ENCODE measurements around the gene TECPR2. TPM values are rescaled to one million over a fixed set of nuclear protein-coding genes. Genes with fewer than 3 reads are reported as not detected.

TECPR2 gene
- total and polyA plus RNA-seq, 2 of the 13 experiments (the other 11 are each of a cell fraction or from before 2014, with no cell fraction given): 3.5 to 5.7 TPM

DNA sequence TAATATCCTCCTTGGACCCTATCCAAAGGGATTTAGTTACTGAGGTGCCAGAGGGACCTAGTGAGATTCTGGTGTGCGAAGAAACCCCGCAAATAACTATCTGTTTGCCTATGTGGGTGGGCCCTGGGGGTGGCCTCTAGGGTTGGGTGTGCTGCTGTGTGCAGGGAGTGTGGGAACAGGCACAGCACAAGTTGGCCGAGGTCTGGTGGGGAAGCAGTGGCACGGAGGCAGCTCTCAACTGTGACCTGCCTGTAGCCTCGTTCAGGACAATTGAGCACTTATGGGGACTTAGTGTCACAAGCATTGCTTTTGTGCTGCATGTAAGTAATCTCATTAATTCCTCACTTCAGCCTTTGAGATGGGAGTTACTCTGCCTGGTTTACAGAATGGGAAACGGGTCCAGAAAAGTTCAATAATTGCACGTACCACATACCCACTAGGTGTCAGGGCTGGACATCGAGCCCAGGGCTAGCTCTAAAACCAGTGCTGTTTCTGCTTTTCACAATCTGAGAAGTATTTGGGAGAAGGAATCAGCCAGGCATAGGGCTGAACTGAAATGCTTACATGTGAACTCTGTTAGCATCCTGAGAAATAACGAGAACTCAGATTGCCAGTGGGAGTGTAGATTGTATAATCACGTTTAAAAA is 58.8 kb downstream of the TECPR2 start:
- Histone ChIP-seq H3K27me3 (ENCODE audit: control insufficient read depth in 1 of 2, insufficient read depth in 2 of 2, low read length in 2 of 2) (no peaks in the 10 kb centered on the region), H3K4me1 (ENCODE audit: insufficient read depth, low read length) (peaks cover 14% of the 10 kb centered on the region), H3K4me2 (ENCODE audit: low read depth, low read length) (no peak overlapping the region), H3K9me3 (ENCODE audit: low read length) (no peaks in the 10 kb centered on the region), H3K36me3 (replicated peaks in 1 of 2; ENCODE audit: control insufficient read depth in 1 of 2, insufficient read depth in 2 of 2, low read length in 2 of 2) (peaks cover 0 to 8% of the 10 kb centered on the region in 2 experiments; a peak in 1 of 5 replicates), H3K4me3 (replicated peaks in 1 of 3; ENCODE audit: insufficient read depth in 1 of 3, low read depth in 2 of 3, low read length in 3 of 3) (no peak overlapping the region), H3K9ac (ENCODE audit: insufficient read depth, low read depth, low read length) (no peak overlapping the region), H2AFZ (ENCODE audit: low read length) (no peak overlapping the region), H3K27ac (ENCODE audit: extremely low read length, insufficient read depth, low read length) (no peak overlapping the region), H3K79me2 (ENCODE audit: insufficient read depth, low read length) (no peaks in the 10 kb centered on the region), H4K20me1 (ENCODE audit: insufficient read depth, low read length) (no peaks in the 10 kb centered on the region)
- ChIA-PET CTCF (ENCODE audit: low intra/inter-chr PET ratio, low total read pairs) (no interaction called here), POLR2A (no interaction called here)
- intact Hi-C loops (cut with micrococcal nuclease; ENCODE audit: unreplicated experiment): no loop called here
- ATAC-seq (no peak), DNase-seq (ENCODE audit: low spot score) (no peak), FAIRE-seq (no peak)
- WGBS (ENCODE audit: low lambda C conversion rate): 89% methylated on average over 10 of the region's 10 CpGs
- TF ChIP-seq STAG1 (CRISPR knock-in tag; IDR thresholded peaks at IDR 0.05): peak; percentile 14; the same call in 1 of the 2 replicates
- no peak for TF ChIP-seq KLF11 (CRISPR knock-in tag; IDR thresholded peaks at IDR 0.05)
- in situ Hi-C loops (cut with HindIII; ENCODE audit: extremely low pct_ligation_motif_present, low pct_unique_long_range_greater_than_20kb): no loop called here
- BruUV-seq (replicated peaks): no TSS peak

DNA sequence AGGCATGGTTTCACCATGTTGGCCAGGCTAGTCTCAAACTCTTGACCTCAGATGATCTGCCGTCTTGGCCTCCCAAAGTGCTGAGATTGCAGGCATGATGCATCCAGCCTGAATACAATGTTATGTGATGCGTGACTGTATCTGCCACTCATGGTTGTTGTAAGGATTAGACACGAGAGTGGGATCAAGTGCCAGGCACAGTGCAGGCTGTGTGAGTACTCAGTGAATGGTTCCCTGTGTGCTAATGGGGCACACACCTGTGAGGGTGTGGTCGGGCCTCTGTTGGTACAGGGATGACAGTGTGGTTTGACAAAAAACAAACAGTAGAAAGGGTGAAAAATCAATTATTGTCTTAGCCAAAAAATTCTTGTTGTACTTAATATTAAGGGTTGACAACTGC is 61.8 kb downstream of the TECPR2 start:
- Histone ChIP-seq H3K27me3 (ENCODE audit: control insufficient read depth in 1 of 2, insufficient read depth in 2 of 2, low read length in 2 of 2) (no peaks in the 10 kb centered on the region), H3K79me2 (ENCODE audit: insufficient read depth, low read length) (no peaks in the 10 kb centered on the region), H3K27ac (ENCODE audit: extremely low read length, insufficient read depth, low read length) (no peak overlapping the region), H3K4me2 (ENCODE audit: low read depth, low read length) (no peak overlapping the region), H2AFZ (ENCODE audit: low read length) (no peak overlapping the region), H3K36me3 (replicated peaks in 1 of 2; ENCODE audit: control insufficient read depth in 1 of 2, insufficient read depth in 2 of 2, low read length in 2 of 2) (0 out of 5 replicates have a peak, but pooled peaks cover 0 to 8% of the 10 kb centered on the region in 2 experiments), H3K9ac (ENCODE audit: insufficient read depth, low read depth, low read length) (no peak overlapping the region), H3K9me3 (ENCODE audit: low read length) (no peaks in the 10 kb centered on the region), H3K4me1 (ENCODE audit: insufficient read depth, low read length) (0 out of 2 replicates have a peak, but pooled peaks cover 7% of the 10 kb centered on the region), H4K20me1 (ENCODE audit: insufficient read depth, low read length) (no peaks in the 10 kb centered on the region), H3K4me3 (replicated peaks in 1 of 3; ENCODE audit: insufficient read depth in 1 of 3, low read depth in 2 of 3, low read length in 3 of 3) (no peak overlapping the region)
- FAIRE-seq (no peak), DNase-seq (ENCODE audit: low spot score) (no peak), ATAC-seq (no peak)
- TF ChIP-seq ZNF3 (CRISPR knock-in tag; IDR thresholded peaks at IDR 0.05) (no peak), GLI4 (CRISPR knock-in tag; IDR thresholded peaks at IDR 0.05; ENCODE audit: borderline replicate concordance) (no peak), SMAD9 (CRISPR knock-in tag; IDR thresholded peaks at IDR 0.05) (no peak), ZNF703 (CRISPR knock-in tag; IDR thresholded peaks at IDR 0.05; ENCODE audit: borderline replicate concordance) (no peak), ZFP91 (CRISPR knock-in tag; IDR thresholded peaks at IDR 0.05; ENCODE audit: borderline replicate concordance) (no peak)
- WGBS (ENCODE audit: low lambda C conversion rate): 93% methylated on average over 4 of the region's 4 CpGs
- ChIA-PET CTCF (ENCODE audit: low intra/inter-chr PET ratio, low total read pairs) (no interaction called here), POLR2A (no interaction called here)
- no TSS peak for BruUV-seq (replicated peaks)
- in situ Hi-C loops (cut with HindIII; ENCODE audit: extremely low pct_ligation_motif_present, low pct_unique_long_range_greater_than_20kb) (no loop called here), intact Hi-C loops (cut with micrococcal nuclease; ENCODE audit: unreplicated experiment) (no loop called here)
